GM12878 (cell line): ENCODE data around the gene CCBE1.

Experiments
- BMI1 ChIP-seq: fragments of 450-650 bp; IDR thresholded peaks from 2 replicates; pipeline ENCODE4 v1.6.1; 2016; ENCODE audit warnings: mild to moderate bottlenecking, moderate library complexity, borderline replicate concordance
- CHD2 ChIP-seq: IDR thresholded peaks from 2 replicates; pipeline ENCODE4 v1.6.1; 2011; ENCODE audit warnings: low read depth, low read length, improper control_type of control experiment, borderline replicate concordance
- CTCF ChIP-seq, 3 experiments: IDR thresholded peaks in 2 of 3; conservative IDR thresholded peaks in 1 of 3; 2 replicates each; pipeline ENCODE4 v1.5.1; 2011; ENCODE audit warnings: low read depth in 3 of 3, low read length in 3 of 3, mild to moderate bottlenecking in 3 of 3, control low read depth in 2 of 3, moderate library complexity in 2 of 3, inconsistent platforms in 1 of 3, mixed read lengths in 1 of 3; ENCODE audit not compliant: control insufficient read depth in 2 of 3, insufficient read depth in 1 of 3; ENCODE audit errors: extremely low read depth in 1 of 3
- FOXM1 ChIP-seq: IDR thresholded peaks from 2 replicates; pipeline ENCODE4 v1.6.1; 2012; ENCODE audit warnings: low read depth, mild to moderate bottlenecking, inconsistent platforms, low read length, moderate library complexity
- HCFC1 ChIP-seq: fragments of 150-350 bp; IDR thresholded peaks from 2 replicates; pipeline ENCODE4 v1.6.1; 2014; ENCODE audit warnings: low read length
- JUND ChIP-seq: IDR thresholded peaks from 2 replicates; pipeline ENCODE4 v1.6.1; 2012; ENCODE audit warnings: low read depth, mild to moderate bottlenecking, low read length, improper control_type of control experiment, moderate library complexity
- MLLT1 ChIP-seq: fragments of 450-650 bp; IDR thresholded peaks from 2 replicates; pipeline ENCODE4 v1.6.1; 2016; ENCODE audit warnings: mild to moderate bottlenecking
- NR2C2 ChIP-seq: IDR thresholded peaks from 2 replicates; pipeline ENCODE4 v1.6.1; 2011; ENCODE audit warnings: borderline replicate concordance, low read depth; ENCODE audit not compliant: control insufficient read depth, insufficient read length
- POLR2A ChIP-seq: IDR thresholded peaks from 2 replicates; pipeline ENCODE4 v1.6.1; 2011; ENCODE audit warnings: low read depth, mild to moderate bottlenecking, low read length
- POLR2AphosphoS5 ChIP-seq: IDR thresholded peaks from 2 replicates; pipeline ENCODE4 v1.6.1; 2011; ENCODE audit warnings: mild to moderate bottlenecking, low read length, inconsistent platforms
- SMAD5 ChIP-seq: IDR thresholded peaks from 2 replicates; pipeline ENCODE4 v1.6.1; 2016; ENCODE audit warnings: antibody characterized with exemption, low read depth
- SREBF1 ChIP-seq: IDR thresholded peaks from 2 replicates; pipeline ENCODE4 v1.6.1; 2012; ENCODE audit warnings: mild to moderate bottlenecking, low read length
- ZBTB4 ChIP-seq: fragments of 450-650 bp; formaldehyde crosslinking; IDR thresholded peaks from 2 replicates; pipeline ENCODE4 v1.4.0; 2022; ENCODE audit warnings: mild to moderate bottlenecking, moderate library complexity
- ZNF274 ChIP-seq: IDR thresholded peaks from one replicate; pipeline ENCODE4 v1.8.0; 2011; ENCODE audit not compliant: insufficient read length, insufficient read depth

GRCh38 chr18:59501920-59502273, 195.3 kb downstream of the CCBE1 start:
- no peak for TF ChIP-seq CTCF (IDR thresholded peaks at IDR 0.05 in 2 of 3, conservative IDR thresholded peaks at IDR 0.05 in 1 of 3; ENCODE audit: control insufficient read depth in 2 of 3, extremely low read depth in 1 of 3, insufficient read depth in 1 of 3, low read depth in 3 of 3, low read length in 3 of 3)
- no peak for TF ChIP-seq POLR2AphosphoS5
- TF ChIP-seq HCFC1 = no peak
- TF ChIP-seq CHD2 = no peak
- TF ChIP-seq MLLT1 = no peak
- no peak for TF ChIP-seq BMI1
- no peak for TF ChIP-seq ZNF274
- TF ChIP-seq SREBF1 = no peak
- no peak for TF ChIP-seq FOXM1
- no peak for TF ChIP-seq JUND
- TF ChIP-seq SMAD5 = no peak
- no peak for TF ChIP-seq ZBTB4 (CRISPR knock-in tag)
- no peak for TF ChIP-seq NR2C2
- TF ChIP-seq POLR2A = no peak
